SIG-M5 (cell line): Measurements from ENCODE around the gene SENP2.
"Not testable (repeated sequence)": the region's sequence is repeated elsewhere in the genome, so short reads cannot be mapped to it uniquely, and the experiment has no call there.

ENCODE experiments used
- DNase-seq: peaks from one replicate; lab custom pipeline; 2025; lab: John Stamatoyannopoulos, UW

Gene SENP2

GRCh38 chr3:185585859-185586685, at the start of gene SENP2:
Gene SENP2, plus strand, starts transcription at chr3:185586295. Its CDS starts 119 bp downstream, at chr3:185586414.
- peak; percentile 95 for DNase-seq

GRCh38 chr3:185537369-185537970, 48.6 kb upstream of the SENP2 start:
- peak; percentile 100 for DNase-seq

- DNase-seq = no peak
Observed at GRCh38 chr3:185539934-185540333, 46.2 kb upstream of the SENP2 start.

GRCh38 chr3:185540695-185541094, 45.4 kb upstream of the SENP2 start:
- no peak for DNase-seq

- no peak for DNase-seq
Observed at GRCh38 chr3:185549122-185549521, 37.0 kb upstream of the SENP2 start.

GRCh38 chr3:185549651-185550111, 36.4 kb upstream of the SENP2 start:
- DNase-seq = no peak

GRCh38 chr3:185552358-185552877, 33.7 kb upstream of the SENP2 start, which contains the start of gene LIPH:
Gene LIPH, minus strand, starts transcription at chr3:185552588. Its CDS starts 117 bp downstream, at chr3:185552471.
- DNase-seq = no peak

GRCh38 chr3:185555101-185555501, 31.0 kb upstream of the SENP2 start:
- DNase-seq = no peak

- DNase-seq = no peak
Observed at GRCh38 chr3:185555860-185556347, 30.2 kb upstream of the SENP2 start.

GRCh38 chr3:185556640-185557039, 29.5 kb upstream of the SENP2 start:
- not testable (repeated sequence) for DNase-seq

- no peak for DNase-seq
Observed at GRCh38 chr3:185558395-185558794, 27.7 kb upstream of the SENP2 start.

- no peak for DNase-seq
Observed at GRCh38 chr3:185559706-185560090, 26.4 kb upstream of the SENP2 start.

GRCh38 chr3:185560676-185561075, 25.4 kb upstream of the SENP2 start:
- no peak for DNase-seq

GRCh38 chr3:185561374-185561943, 24.6 kb upstream of the SENP2 start:
- no peak for DNase-seq

GRCh38 chr3:185561958-185562357, 24.1 kb upstream of the SENP2 start:
- DNase-seq = no peak

- DNase-seq = no peak
Observed at GRCh38 chr3:185572183-185572582, 13.9 kb upstream of the SENP2 start.

GRCh38 chr3:185575108-185575869, 10.8 kb upstream of the SENP2 start:
- DNase-seq = not testable (repeated sequence)

- no peak for DNase-seq
Observed at GRCh38 chr3:185582236-185582635, 3.9 kb upstream of the SENP2 start.

GRCh38 chr3:185582871-185583270, 3.2 kb upstream of the SENP2 start:
- no peak for DNase-seq

- DNase-seq = no peak
Observed at GRCh38 chr3:185583925-185584324, 2.2 kb upstream of the SENP2 start.

- DNase-seq = no peak
Observed at GRCh38 chr3:185584686-185585085, 1.4 kb upstream of the SENP2 start.

- no peak for DNase-seq
Observed at GRCh38 chr3:185585518-185585858, 607 bp upstream of the SENP2 start.
